H9 (cell line): ENCODE measurements around the gene MCF2L2. TPM values are rescaled to one million over a fixed set of nuclear protein-coding genes. Genes with fewer than 3 reads are reported as not detected.

Experiments
- DNase-seq: peaks from one replicate; pipeline ENCODE4 v3.0.0-alpha.2; 2017
- H2AFZ ChIP-seq: one replicate; pipeline ENCODE4 v1.6.1; 2013; ENCODE audit warnings: mild to moderate bottlenecking, low read length, control low read depth, moderate library complexity
- H2AK5ac ChIP-seq: 2 replicates; pipeline ENCODE4 v1.6.1; 2013; ENCODE audit warnings: low read length, control low read depth, mixed read lengths; ENCODE audit not compliant: insufficient read length
- H2BK120ac ChIP-seq: one replicate; pipeline ENCODE4 v1.6.1; 2013; ENCODE audit warnings: low read depth, mild to moderate bottlenecking, low read length, control low read depth, inconsistent platforms; ENCODE audit not compliant: poor library complexity, severe bottlenecking
- H2BK12ac ChIP-seq: 2 replicates; pipeline ENCODE4 v1.6.1; 2013; ENCODE audit warnings: low read length, control low read depth, mixed read lengths, low read depth; ENCODE audit not compliant: insufficient read length
- H2BK15ac ChIP-seq: 2 replicates; pipeline ENCODE4 v1.6.1; 2013; ENCODE audit warnings: low read depth, low read length, control low read depth
- H2BK20ac ChIP-seq: one replicate; pipeline ENCODE4 v1.6.1; 2013; ENCODE audit warnings: low read depth, mild to moderate bottlenecking, low read length, control low read depth, inconsistent platforms; ENCODE audit not compliant: poor library complexity, severe bottlenecking
- H2BK5ac ChIP-seq: 2 replicates; pipeline ENCODE4 v1.6.1; 2013; ENCODE audit warnings: low read length, control low read depth, mixed read lengths; ENCODE audit not compliant: insufficient read length
- H3K14ac ChIP-seq: 2 replicates; pipeline ENCODE4 v1.6.1; 2013; ENCODE audit warnings: low read length, control low read depth; ENCODE audit not compliant: insufficient read depth
- H3K18ac ChIP-seq: 2 replicates; pipeline ENCODE4 v1.6.1; 2013; ENCODE audit warnings: low read depth, mild to moderate bottlenecking, mixed read lengths, low read length, control low read depth; ENCODE audit not compliant: insufficient read length
- H3K23ac ChIP-seq: 2 replicates; pipeline ENCODE4 v1.6.1; 2013; ENCODE audit warnings: low read length, control low read depth, mixed read lengths, low read depth; ENCODE audit not compliant: insufficient read length
- H3K23me2 ChIP-seq: 2 replicates; pipeline ENCODE4 v1.6.1; 2013; ENCODE audit warnings: low read depth, mild to moderate bottlenecking, mixed read lengths, low read length, control low read depth; ENCODE audit not compliant: insufficient read length, poor library complexity, severe bottlenecking
- H3K27ac ChIP-seq: 2 replicates; pipeline ENCODE4 v1.5.1; 2013; ENCODE audit warnings: low read length, control low read depth, mixed read lengths, low read depth; ENCODE audit not compliant: insufficient read length
- H3K27me3 ChIP-seq: 2 replicates; pipeline ENCODE4 v1.6.1; 2013; ENCODE audit warnings: low read length, control low read depth, inconsistent platforms; ENCODE audit not compliant: insufficient read depth
- H3K4ac ChIP-seq: 2 replicates; pipeline ENCODE4 v1.6.1; 2013; ENCODE audit warnings: low read depth, mild to moderate bottlenecking, control low read depth, inconsistent platforms, low read length, moderate library complexity
- H3K4me1 ChIP-seq: 2 replicates; pipeline ENCODE4 v1.6.1; 2013; ENCODE audit warnings: low read length, control low read depth, inconsistent platforms; ENCODE audit not compliant: insufficient read depth
- H3K4me2 ChIP-seq: 2 replicates; pipeline ENCODE4 v1.6.1; 2013; ENCODE audit warnings: low read length, control low read depth, mixed read lengths; ENCODE audit not compliant: insufficient read length, insufficient read depth
- H3K56ac ChIP-seq: 2 replicates; pipeline ENCODE4 v1.6.1; 2013; ENCODE audit warnings: low read depth, mild to moderate bottlenecking, mixed read lengths, low read length, control low read depth; ENCODE audit not compliant: insufficient read length
- H3K79me1 ChIP-seq: 2 replicates; pipeline ENCODE4 v1.6.1; 2013; ENCODE audit warnings: low read depth, mild to moderate bottlenecking, moderate library complexity, low read length, control low read depth, inconsistent platforms; ENCODE audit not compliant: insufficient read depth, poor library complexity, severe bottlenecking
- H3K79me2 ChIP-seq: 2 replicates; pipeline ENCODE4 v1.6.1; 2013; ENCODE audit warnings: low read length, control low read depth, inconsistent platforms; ENCODE audit not compliant: insufficient read depth
- H3K9ac ChIP-seq: 2 replicates; pipeline ENCODE4 v1.6.1; 2013; ENCODE audit warnings: low read length, control low read depth, mixed read lengths; ENCODE audit not compliant: insufficient read length; ENCODE audit errors: extremely low read depth
- H3K9me3 ChIP-seq: one replicate; pipeline ENCODE4 v1.6.1; 2013; ENCODE audit warnings: low read depth, low read length, inconsistent platforms; ENCODE audit not compliant: control insufficient read depth
- H3T11ph ChIP-seq: one replicate; pipeline ENCODE4 v1.6.1; 2013; ENCODE audit warnings: mild to moderate bottlenecking, low read length, control low read depth, inconsistent platforms
- H4K20me1 ChIP-seq: one replicate; pipeline ENCODE4 v1.6.1; 2013; ENCODE audit not compliant: control insufficient read depth, insufficient read length, insufficient read depth
- H4K5ac ChIP-seq: 2 replicates; pipeline ENCODE4 v1.6.1; 2013; ENCODE audit warnings: low read depth, mild to moderate bottlenecking, mixed read lengths, low read length, control low read depth; ENCODE audit not compliant: insufficient read length
- H4K8ac ChIP-seq: replicated peaks from 2 replicates; pipeline ENCODE4 v1.6.1; 2013; ENCODE audit warnings: low read length, control low read depth, mixed read lengths, low read depth; ENCODE audit not compliant: insufficient read length
- H4K91ac ChIP-seq: 2 replicates; pipeline ENCODE4 v1.6.1; 2013; ENCODE audit warnings: low read depth, mild to moderate bottlenecking, moderate library complexity, mixed read lengths, low read length, control low read depth; ENCODE audit not compliant: insufficient read length
- H3K27ac Mint-ChIP-seq, 3 experiments: 2 replicates in 2 of 3; 3 replicates in 1 of 3; pipeline ENCODE4 v1.8.0; 2020 to 2021; ENCODE audit warnings: mixed read lengths in 3 of 3, mild to moderate bottlenecking in 1 of 3, moderate library complexity in 1 of 3
- H3K27me3 Mint-ChIP-seq: 2 replicates; pipeline ENCODE4 v1.8.0; 2021; ENCODE audit warnings: low read depth, mild to moderate bottlenecking, moderate library complexity, mixed read lengths
- H3K36me3 Mint-ChIP-seq, 3 experiments: 2 replicates in 2 of 3; 3 replicates in 1 of 3; pipeline ENCODE4 v1.8.0; 2020 to 2021; ENCODE audit warnings: low read depth in 3 of 3, mixed read lengths in 3 of 3; ENCODE audit not compliant: insufficient read depth in 1 of 3
- H3K4me1 Mint-ChIP-seq, 2 experiments: 2 replicates each; pipeline ENCODE4 v1.8.0; 2020; ENCODE audit warnings: mixed read lengths in 2 of 2
- H3K4me3 Mint-ChIP-seq, 2 experiments: 2 replicates in 1 of 2; 3 replicates in 1 of 2; pipeline ENCODE4 v1.8.0; 2020 to 2021; ENCODE audit warnings: mild to moderate bottlenecking in 2 of 2, mixed read lengths in 2 of 2, moderate library complexity in 1 of 2
- H3K9me3 Mint-ChIP-seq, 2 experiments: 2 replicates in 1 of 2; 3 replicates in 1 of 2; pipeline ENCODE4 v1.8.0; 2020; ENCODE audit warnings: mild to moderate bottlenecking in 2 of 2, mixed read lengths in 2 of 2, moderate library complexity in 1 of 2
- CTCF ChIP-seq: fragments of 200-600 bp; sonication (generic); conservative IDR thresholded peaks from 3 replicates; pipeline ENCODE4 v1.8.0; 2021; ENCODE audit warnings: antibody characterized with exemption, mild to moderate bottlenecking
- WGBS: extraction: QIAGEN DNeasy Blood & Tissue Kit; methylation state at CpG from one replicate; pipeline ENCODE4 v1.1.7; 2013; ENCODE audit warnings: missing lambda C conversion rate, low lambda C conversion rate, mixed read lengths; ENCODE audit not compliant: insufficient read length; ENCODE audit errors: extremely low coverage; 5-methylcytosine and 5-hydroxymethylcytosine counted together
- total RNA-seq: library from RNA; stranded (reverse); gene quantifications from 2 replicates; pipeline ENCODE4 v1.2.1, GENCODE V29; 2021

Gene MCF2L2
- total RNA-seq, 1 experiment from 2014 or later: 6.4 TPM

- Histone ChIP-seq H3T11ph (no peak overlapping the region), H2BK12ac (no peak overlapping the region), H3K18ac (no peak overlapping the region), H3K4me1 (no peaks in the 10 kb centered on the region), H4K8ac (no peak overlapping the region), H3K79me2 (no peaks in the 10 kb centered on the region), H3K56ac (no peak overlapping the region), H3K4ac (no peak overlapping the region), H2BK15ac (no peak overlapping the region), H3K14ac (no peak overlapping the region), H2BK20ac (no peak overlapping the region), H2AK5ac (no peak overlapping the region), H3K9me3 (no peaks in the 10 kb centered on the region), H4K20me1 (no peaks in the 10 kb centered on the region), H3K9ac (no peak overlapping the region), H3K23ac (no peak overlapping the region), H4K5ac (no peak overlapping the region), H4K91ac (no peak overlapping the region), H3K27me3 (no peaks in the 10 kb centered on the region), H2BK120ac (no peak overlapping the region), H2BK5ac (no peak overlapping the region), H3K23me2 (no peaks in the 10 kb centered on the region), H3K27ac (no peak overlapping the region), H2AFZ (no peak overlapping the region), H3K4me2 (no peak overlapping the region), H3K79me1 (no peaks in the 10 kb centered on the region)
- Mint-ChIP-seq H3K9me3 (peaks cover 20 to 24% of the 10 kb centered on the region in 2 experiments), H3K27ac (no peak overlapping the region), H3K27me3 (peaks cover 4% of the 10 kb centered on the region), H3K36me3 (peaks cover 4 to 22% (median 10%) of the 10 kb centered on the region in 3 experiments; a peak in 5 of 7 replicates), H3K4me1 (peaks cover 8 to 13% of the 10 kb centered on the region in 2 experiments), H3K4me3 (no peak overlapping the region)
- no CpG with 5 or more reads among the region's 4 CpGs for WGBS
- no peak for TF ChIP-seq CTCF
- DNase-seq: no peak
These were observed 297.2 kb downstream of the MCF2L2 start for GRCh38 chr3:183131186-183131725.
